Stimulated activated CD8-positive, alpha-beta memory T cell treated with anti-CD3 and anti-CD28 coated beads, Interleukin-4, amount 100 ng/mL, for 24 hours (primary cell): Measurements from ENCODE around the gene ANKRD17.
"Not testable (repeated sequence)": the region's sequence is repeated elsewhere in the genome, so short reads cannot be mapped to it uniquely, and the experiment has no call there.

ENCODE experiments used
- DNase-seq: peaks from one replicate; pipeline ENCODE4 v3.0.0-alpha.2; 2020; ENCODE audit warnings: low read depth

ANKRD17 gene, protein sequence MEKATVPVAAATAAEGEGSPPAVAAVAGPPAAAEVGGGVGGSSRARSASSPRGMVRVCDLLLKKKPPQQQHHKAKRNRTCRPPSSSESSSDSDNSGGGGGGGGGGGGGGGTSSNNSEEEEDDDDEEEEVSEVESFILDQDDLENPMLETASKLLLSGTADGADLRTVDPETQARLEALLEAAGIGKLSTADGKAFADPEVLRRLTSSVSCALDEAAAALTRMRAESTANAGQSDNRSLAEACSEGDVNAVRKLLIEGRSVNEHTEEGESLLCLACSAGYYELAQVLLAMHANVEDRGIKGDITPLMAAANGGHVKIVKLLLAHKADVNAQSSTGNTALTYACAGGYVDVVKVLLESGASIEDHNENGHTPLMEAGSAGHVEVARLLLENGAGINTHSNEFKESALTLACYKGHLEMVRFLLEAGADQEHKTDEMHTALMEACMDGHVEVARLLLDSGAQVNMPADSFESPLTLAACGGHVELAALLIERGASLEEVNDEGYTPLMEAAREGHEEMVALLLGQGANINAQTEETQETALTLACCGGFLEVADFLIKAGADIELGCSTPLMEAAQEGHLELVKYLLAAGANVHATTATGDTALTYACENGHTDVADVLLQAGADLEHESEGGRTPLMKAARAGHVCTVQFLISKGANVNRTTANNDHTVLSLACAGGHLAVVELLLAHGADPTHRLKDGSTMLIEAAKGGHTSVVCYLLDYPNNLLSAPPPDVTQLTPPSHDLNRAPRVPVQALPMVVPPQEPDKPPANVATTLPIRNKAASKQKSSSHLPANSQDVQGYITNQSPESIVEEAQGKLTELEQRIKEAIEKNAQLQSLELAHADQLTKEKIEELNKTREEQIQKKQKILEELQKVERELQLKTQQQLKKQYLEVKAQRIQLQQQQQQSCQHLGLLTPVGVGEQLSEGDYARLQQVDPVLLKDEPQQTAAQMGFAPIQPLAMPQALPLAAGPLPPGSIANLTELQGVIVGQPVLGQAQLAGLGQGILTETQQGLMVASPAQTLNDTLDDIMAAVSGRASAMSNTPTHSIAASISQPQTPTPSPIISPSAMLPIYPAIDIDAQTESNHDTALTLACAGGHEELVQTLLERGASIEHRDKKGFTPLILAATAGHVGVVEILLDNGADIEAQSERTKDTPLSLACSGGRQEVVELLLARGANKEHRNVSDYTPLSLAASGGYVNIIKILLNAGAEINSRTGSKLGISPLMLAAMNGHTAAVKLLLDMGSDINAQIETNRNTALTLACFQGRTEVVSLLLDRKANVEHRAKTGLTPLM (N-terminal part only)

DNA sequence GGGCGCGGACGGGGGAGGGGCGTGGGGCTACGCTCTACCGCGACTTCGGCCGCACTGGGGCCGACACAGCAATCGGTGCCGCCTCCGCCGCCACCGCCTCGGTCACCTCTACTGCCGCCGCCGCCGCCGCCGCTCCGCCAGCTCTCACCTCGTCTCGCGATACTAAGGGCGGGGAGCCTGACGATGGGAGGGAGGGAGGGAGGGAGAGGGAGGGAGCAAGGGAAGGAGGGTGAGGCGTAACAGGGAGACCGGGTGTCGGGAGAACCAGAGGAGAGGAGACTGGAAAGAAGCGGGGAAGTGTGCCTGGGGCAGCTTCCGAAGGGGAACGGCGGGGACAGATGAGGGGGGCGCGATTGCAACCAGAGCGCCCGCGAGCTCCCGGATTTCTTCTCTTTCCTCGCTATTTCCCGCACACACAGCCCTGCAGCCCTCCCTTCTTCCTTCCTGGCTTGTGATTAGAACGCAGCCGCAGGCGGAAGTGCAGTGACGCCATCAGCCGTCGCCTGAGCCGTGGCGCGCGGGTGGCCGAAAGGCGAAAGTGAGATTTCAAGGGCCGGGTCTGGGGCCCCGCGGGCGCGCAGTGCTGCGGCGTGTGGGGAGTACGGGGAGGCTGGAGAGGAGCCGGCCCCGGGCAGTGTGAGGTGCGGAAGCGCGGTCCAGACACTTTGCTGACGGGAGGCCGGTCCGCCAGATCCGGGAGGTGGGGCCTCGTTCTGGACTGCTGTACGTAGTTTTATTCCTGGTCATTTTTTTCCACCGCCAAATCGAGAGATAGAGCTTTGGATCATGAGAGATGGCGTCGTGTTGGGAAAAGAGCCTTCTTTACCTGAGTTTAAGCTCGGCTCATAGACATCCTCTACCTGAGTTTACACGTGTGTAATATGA lies at the start of gene ANKRD17:
TSS of gene ANKRD17 (minus strand) at position 113 of the 885 bp plus-strand sequence. CDS start 130 bp downstream, outside the sequence.
- peak; percentile 85 for DNase-seq

DNA sequence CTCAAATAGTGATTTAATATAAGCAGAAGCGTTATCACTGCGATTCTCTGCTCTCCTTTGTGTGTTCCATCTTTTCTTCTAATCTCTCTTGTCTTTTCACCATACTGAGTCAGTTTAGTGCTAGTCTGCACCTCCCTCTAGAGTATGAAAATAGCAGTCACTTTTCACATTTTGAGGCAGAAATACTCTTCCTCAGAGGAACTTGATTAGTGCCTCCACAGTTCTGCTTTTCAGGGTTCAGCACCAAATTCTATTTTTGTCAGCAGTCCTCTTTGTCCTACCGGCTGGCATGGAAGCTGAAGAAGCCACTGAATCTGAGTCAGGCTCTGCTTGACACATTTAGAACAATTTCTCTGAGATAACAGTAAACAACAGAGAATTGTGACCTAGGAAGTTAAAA lies 49.7 kb upstream of the ANKRD17 start:
- DNase-seq = no peak

DNA sequence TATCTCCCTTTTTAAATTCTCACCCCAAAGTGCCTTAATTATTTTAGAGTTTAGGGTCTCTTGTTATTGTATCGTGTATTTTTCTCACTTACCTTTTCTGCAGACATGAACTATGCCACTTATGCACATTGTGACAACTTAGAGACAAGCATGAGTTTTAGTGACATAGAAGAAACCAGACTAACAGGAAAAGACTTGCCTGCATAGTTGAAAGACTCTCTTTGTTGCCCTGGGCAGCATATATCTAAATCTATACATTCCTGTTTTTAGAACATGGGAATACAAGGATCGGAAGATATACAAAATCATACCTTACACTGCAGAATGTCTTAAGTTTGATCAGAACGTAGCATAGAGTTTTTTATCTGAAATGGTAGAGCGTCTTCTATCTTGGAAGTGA lies 45.1 kb upstream of the ANKRD17 start:
- no peak for DNase-seq

DNA sequence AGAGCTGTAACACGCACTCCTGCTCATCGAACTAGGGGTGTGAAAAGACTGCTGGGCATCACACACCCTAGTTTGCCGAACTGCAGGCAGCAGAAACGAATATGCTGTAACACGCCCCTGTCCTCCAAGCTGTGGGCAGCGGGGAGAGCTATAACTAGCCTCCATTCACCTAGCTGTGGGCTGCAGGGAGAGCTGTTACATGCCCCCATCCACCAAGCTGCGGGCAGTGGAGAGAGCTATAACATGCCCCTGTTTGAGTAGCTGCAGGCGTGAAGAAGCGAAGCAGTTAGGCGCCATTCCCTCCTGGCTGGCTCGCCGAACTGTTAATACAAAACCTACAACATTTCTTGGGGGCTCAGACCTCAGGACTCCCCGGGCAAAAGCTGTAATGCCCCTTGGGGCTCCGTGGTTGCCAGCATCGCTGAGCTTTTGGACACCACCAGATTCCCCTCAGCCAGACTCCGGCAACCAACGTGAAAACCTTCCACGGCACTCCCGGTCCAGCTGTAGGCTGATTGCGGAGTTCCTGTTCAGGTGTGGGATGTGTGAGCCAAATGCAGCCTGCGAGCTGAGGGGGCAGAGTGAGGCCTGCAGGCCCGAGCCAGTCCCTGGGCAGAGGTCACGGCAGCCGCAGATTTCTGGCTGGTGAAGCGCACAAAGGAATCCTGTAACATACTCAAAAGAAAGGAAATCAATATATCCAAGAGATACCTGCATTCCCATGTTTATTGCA lies 41.1 kb upstream of the ANKRD17 start:
- DNase-seq = no peak

DNA sequence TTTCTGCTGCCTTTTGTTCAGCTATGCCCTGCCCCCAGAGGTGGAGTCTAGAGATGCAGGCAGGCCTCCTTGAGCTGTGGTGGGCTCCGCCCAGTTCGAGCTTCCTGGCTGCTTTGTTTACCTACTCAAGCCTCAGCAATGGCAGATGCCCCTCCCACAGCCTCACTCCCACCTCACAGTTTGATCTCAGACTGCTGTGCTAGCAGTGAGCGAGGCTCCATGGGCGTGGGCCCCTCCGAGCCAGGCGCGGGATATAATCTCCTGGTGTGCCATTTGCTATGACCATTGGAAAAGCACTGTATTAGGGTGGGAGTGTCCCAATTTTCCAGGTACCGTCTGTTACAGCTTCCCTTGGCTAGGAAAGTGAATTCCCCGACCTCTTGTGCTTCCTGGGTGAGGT lies 34.1 kb upstream of the ANKRD17 start:
- DNase-seq = not testable (repeated sequence)

DNA sequence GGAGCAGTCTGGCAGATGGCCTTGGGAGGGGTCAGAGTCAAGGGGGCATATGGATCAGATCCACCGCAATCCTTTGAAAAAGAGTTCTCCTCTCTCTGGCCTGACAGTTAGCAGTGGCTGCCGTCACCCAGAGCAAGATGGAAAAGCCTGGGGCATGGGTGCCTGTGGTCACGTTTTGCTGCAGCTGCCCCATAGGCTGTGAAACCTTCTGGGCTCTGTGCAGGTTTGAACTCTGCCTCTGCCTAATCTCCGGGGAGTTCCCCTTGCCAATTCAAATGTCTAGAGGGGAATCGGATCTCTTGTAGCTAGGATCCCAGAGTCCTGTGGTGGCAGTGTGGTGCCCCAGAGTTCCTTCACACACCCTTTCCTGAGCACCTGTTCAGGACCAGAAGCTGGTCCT lies 23.4 kb upstream of the ANKRD17 start:
- DNase-seq = no peak

DNA sequence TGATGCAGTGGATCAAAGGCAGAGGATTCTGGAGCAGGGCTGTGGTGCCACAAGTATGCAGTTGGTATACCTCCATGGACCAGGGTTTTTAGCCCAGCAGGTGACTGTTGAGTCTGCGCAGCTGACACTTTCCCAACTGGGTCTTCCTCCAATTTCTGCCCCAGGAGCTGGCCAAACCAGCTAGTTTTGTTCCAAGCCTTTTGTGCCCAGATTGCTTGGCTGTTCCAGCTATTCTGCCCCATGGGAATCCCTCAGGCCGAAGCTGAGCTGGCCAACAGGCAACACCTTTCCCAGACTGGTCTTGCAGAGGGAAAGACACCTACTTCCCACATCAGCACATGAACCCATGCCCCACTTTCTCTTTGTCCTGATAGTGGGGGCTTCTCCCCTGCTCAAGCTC lies 22.8 kb upstream of the ANKRD17 start:
- no peak for DNase-seq

DNA sequence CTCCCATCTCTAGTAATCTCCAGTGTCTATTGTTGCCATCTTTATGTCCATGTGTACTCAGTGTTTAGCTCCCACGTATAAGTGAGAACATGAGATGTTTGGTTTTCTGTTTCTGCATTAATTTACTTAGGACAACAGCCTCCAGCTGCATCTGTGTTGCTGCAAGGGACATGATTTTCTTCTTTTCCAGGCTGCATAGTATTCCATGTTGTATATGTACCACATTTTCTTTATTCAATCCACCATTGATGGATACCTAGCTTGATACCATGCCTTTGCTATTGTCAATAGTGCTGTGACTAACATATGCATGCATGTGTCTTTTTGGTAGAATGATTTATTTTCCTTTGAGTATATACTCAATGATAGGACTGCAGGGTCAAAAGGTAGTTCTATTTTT lies 18.6 kb upstream of the ANKRD17 start:
- no peak for DNase-seq

DNA sequence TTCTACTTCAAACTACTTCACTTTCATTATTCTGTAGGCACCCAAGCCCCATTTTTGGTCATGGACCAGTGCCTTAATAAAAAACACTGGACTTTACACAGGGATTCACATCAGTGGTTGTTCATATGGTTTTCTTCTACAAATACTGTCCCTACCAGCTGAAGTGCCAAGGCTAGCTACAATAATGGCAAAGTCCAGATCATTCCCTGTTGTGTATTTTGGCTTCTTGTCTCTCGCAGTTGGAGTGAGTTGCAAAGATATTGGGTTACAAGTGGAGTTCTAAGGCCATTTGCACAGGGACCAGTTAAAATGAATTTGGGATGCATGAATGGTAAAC lies 16.7 kb upstream of the ANKRD17 start:
- no peak for DNase-seq

DNA sequence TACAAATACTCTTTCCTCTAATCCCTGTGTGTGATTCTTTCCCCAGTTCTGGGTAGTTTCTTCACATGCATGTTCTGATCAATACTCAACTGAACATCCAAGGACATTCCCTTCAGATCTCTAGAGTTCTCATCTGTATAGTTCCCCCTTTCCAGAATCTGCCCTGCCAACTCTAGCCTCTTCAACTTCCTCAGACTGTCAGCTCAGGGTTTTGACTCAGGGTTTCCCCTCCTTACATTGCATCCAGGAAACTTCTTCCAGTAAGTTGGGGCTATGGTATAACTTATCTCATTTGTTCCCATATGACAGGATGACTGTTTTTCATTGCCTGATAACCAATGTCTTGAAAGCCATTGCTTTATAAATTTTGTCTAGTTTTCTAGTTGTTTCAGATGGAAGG lies 14.2 kb upstream of the ANKRD17 start:
- no peak for DNase-seq

DNA sequence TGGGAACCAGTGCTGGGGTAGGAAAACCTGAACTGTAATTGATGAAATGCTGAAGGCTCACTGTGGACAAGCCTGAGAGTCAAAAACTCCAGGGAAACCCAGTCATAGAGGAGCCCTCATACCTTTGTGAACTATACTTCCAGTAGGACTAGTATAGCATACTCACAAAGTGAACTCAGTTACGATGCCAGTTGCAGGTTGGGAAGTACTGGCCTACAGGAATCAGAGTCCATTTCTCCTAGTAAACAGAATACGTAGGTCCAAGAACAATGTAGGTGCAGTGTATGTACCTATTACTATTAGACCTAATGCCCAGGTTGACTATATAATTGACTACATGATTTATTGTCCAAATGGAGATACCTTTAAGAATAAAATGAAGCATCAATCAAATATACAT lies 8.5 kb upstream of the ANKRD17 start:
- DNase-seq = no peak

DNA sequence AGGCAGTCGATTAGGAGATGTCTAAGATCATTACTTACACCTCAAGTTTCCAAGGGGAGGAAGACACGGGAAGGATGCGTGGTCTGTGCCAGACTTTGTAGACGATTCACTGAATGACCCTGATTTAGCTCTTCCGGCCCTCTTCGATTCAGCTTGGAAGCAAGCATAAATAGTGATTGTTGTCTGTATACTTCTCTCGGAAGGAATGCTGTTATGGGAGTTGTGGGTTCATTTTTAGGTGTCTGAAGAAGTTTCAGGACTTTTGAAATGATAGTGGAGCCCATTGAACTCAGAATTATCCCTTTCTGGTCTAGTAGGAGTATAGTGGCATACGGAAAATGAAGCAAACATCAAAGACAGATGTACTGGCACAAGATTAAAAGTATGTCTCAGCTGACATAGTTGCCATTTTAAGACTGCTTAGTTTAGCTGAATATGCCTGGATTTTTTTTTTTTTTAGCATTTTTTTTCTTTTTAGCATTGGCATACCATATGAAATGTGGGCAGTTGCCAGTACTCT lies 1.0 kb upstream of the ANKRD17 start:
- DNase-seq = no peak

DNA sequence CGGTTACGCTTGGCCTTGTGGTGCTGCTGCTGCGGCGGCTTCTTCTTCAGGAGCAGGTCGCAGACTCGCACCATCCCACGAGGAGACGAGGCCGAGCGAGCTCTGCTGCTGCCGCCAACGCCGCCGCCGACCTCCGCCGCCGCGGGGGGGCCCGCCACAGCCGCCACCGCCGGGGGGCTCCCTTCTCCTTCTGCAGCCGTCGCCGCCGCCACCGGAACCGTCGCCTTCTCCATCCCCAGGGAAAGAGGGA lies 237 bp downstream of the ANKRD17 start:
- no peak for DNase-seq

DNA sequence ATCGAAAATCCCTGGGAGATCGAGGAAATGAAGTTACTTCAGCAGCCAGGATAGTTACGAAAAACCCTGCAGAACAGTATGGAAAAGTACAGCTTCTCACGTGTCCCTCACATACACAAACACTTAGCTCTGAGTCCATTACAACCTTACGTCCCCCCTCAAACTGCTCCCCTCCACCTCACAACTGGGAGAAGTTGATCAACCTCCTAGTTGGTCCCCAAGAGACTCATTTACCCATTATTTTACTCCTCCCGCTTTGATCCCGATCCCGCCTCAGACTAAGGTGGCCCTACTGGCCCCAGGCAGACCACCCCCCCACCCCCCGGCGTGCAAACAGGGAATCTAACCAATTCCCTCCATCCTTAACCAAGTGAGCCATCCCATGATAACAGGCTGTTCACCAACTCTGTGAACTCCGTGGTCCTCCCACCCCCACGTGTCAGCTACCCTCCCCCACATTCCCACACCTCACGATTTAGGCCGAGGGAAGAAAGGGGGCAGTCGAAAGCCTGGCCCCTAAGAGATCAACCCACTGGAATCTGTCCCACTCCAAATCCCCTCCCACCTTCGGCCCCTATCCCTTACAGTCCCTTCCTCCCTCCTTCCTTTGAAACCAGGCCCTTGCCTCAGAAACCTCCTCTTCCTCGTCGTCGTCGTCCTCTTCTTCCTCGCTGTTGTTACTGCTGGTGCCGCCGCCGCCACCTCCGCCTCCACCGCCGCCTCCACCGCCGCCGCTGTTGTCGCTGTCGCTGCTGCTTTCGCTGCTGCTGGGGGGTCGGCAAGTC lies 755 bp downstream of the ANKRD17 start:
- DNase-seq = peak; percentile 1

DNA sequence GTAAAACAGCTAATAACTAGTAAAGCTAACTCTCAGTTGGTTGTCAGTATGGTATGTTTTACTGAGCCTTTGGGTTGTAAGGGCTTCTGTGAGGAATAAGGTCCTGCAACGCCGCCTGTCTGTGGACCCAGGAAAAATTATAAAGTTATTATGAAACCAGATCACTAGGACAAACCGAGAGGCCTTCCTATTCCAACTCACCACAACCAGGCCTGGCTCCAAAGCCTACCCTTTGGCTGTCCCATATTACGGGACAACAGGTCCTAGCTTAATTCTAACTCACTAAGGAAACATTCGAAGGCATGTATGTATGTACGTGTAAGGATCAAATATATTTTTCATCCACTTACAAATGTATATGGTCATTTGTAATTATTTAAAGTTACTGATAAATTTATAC lies 1.4 kb downstream of the ANKRD17 start:
- peak; percentile 26 for DNase-seq

DNA sequence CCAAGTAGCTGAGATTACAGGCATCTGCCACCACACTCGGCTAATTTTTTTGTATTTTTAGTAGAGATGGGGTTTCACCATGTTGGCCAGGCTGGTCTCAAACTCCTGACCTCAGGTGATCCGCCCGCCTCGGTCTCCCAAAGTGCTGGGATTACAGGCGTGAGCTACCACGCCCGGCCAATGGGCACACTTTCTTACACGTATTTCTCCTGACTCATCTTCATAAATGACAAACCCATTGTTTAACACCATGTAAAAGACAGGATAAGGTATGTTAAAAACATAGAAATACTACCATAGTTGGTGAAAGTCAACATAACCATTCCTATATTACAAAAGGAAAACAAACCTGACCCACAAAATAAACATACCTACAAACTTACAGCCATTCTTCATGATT lies 2.8 kb downstream of the ANKRD17 start:
- DNase-seq = not testable (repeated sequence)

DNA sequence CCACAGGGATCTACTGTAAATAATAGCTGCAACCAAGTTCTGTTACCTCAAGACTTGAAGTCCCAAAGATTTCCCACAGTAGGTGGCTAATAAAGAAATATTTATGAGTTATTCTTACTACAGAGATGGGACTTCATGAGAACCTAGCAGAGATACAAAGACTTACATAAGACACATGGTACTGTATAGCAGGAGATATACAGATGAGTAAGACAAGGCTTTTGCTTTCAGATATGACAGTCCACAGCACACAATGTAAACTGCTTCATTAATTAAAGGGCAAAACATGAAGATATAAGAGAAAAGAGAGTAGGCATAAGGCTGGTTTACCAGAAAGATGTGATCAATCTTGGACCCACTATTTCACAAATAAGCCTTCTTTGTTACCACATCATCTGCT lies 6.6 kb downstream of the ANKRD17 start:
- no peak for DNase-seq

DNA sequence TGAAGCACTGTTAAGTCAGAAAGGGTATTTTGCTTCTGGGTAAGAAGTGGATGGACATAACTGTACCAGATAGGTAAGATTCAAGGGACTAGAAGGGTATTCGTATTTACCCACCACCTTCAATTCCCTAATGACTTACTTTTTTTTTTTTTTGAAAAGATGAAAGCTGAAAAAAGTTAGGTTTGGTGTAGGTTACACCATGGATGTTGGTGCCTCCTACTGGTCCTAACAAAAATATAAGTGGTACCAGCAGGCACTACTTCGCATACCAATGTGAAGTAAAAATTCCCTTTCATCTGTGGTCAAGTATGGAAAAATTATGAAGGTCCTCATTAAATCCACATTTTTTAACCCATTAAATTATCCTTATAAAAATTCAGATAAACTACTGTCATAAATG lies 7.2 kb downstream of the ANKRD17 start:
- DNase-seq = no peak

DNA sequence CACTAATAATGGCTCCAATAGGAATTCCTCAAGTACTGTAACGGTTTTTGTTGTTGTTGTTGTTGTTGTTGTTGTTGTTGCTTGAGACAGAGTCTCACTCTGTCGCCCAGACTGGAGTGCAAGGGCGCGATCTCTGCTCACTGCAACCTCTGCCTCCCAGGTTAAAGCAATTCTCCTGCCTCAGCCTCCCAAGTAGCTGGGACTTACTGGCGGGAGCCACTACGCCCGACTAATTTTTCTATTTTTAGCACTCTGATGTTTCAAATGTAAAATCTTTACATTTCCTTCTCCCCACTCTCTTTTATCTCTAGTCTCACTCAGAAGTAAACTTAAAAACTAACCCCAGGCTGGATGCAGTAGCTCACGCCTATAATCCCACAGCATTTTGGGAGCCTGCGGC lies 8.0 kb downstream of the ANKRD17 start:
- no peak for DNase-seq

DNA sequence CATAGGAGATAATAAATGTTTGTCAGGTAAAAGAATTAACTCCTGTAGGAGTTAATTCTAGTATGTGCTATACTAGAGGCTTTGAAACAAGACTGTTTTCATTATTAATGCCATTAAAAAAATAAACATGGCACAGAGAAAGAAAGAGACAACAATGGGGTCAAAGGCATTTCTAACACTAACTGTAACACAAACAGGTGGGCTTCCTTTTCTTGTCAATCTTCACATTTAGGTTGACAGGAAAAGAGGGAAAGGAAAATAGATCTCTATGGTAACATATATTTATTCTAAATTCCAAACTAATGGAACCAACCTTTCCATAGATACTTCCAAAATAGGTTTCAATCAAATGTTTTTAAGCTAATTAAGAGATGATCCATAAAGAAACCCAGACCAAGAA lies 9.8 kb downstream of the ANKRD17 start:
- DNase-seq = no peak
